Panc1 (cell line): Measurements from ENCODE around the gene PRKAG2. TPM values are rescaled to one million over a fixed set of nuclear protein-coding genes. Genes with fewer than 3 reads are reported as not detected.

Experiments used
- ATAC-seq: fragments of 200-7000 bp; cut with Tn5 transposase; 2 replicates; pipeline ENCODE4 v1.9.1; 2020; ENCODE audit warnings: mild to moderate bottlenecking, moderate library complexity
- BruUV-seq: library from RNA; stranded (reverse); fragments of 400-500 nt; replicated peaks from 2 replicates; lab custom pipeline; 2021; lab: Mats Ljungman, UMichigan
- CTCF ChIA-PET: fragments of 300-600 bp; sonication (Branson Sonifier 250); formaldehyde crosslinking; loops from one replicate; lab custom pipeline; 2022; ENCODE audit warnings: antibody characterized with exemption; lab: Charles Lee
- POLR2A ChIA-PET: fragments of 300-600 bp; sonication (Branson Sonifier 250); formaldehyde crosslinking; loops from one replicate; lab custom pipeline; 2022; ENCODE audit warnings: antibody characterized with exemption; lab: Charles Lee
- DNase-seq: peaks from one replicate; pipeline ENCODE4 v3.0.0-alpha.2; 2010; ENCODE audit warnings: low read depth, low spot score
- H3K27ac ChIP-seq: 2 replicates; pipeline ENCODE4 v1.5.1; 2011; ENCODE audit warnings: mild to moderate bottlenecking, low read length, inconsistent platforms
- H3K27me3 ChIP-seq: fragments of 200-500 bp; sonication (Bioruptor generic); 2 replicates; pipeline ENCODE4 v1.6.0; 2014; ENCODE audit warnings: low read length, inconsistent platforms; ENCODE audit not compliant: control insufficient read depth, insufficient read depth
- H3K36me3 ChIP-seq: fragments of 200-500 bp; sonication (Bioruptor generic); 2 replicates; pipeline ENCODE4 v1.5.1; 2014; ENCODE audit warnings: inconsistent platforms, mild to moderate bottlenecking, low read length, moderate library complexity; ENCODE audit not compliant: control insufficient read depth, insufficient read depth
- H3K4me1 ChIP-seq: 2 replicates; pipeline ENCODE4 v1.5.1; 2011; ENCODE audit warnings: inconsistent platforms, mild to moderate bottlenecking, low read length, moderate library complexity; ENCODE audit not compliant: control insufficient read depth, insufficient read depth
- H3K4me3 ChIP-seq, 2 experiments: 2 replicates each; pipeline ENCODE4 v1.5.1; 2011 to 2012; ENCODE audit warnings: low read depth in 2 of 2, low read length in 2 of 2, mild to moderate bottlenecking in 2 of 2, inconsistent platforms in 1 of 2, moderate library complexity in 1 of 2
- H3K9me3 ChIP-seq: fragments of 200-500 bp; sonication (Bioruptor generic); 2 replicates; pipeline ENCODE4 v1.5.1; 2014; ENCODE audit warnings: low read depth, mild to moderate bottlenecking, inconsistent platforms, low read length, moderate library complexity; ENCODE audit not compliant: control insufficient read depth, insufficient read depth
- POLR2AphosphoS5 ChIP-seq: IDR thresholded peaks from 2 replicates; pipeline ENCODE4 v1.6.1; 2012; ENCODE audit warnings: mild to moderate bottlenecking, low read depth, low read length, moderate library complexity
- REST ChIP-seq, 2 experiments: IDR thresholded peaks; 2 replicates each; pipeline ENCODE4 v1.6.1; 2011 to 2012; ENCODE audit warnings: low read depth in 2 of 2, control low read depth in 1 of 2, low read length in 1 of 2, mild to moderate bottlenecking in 1 of 2, moderate library complexity in 1 of 2; ENCODE audit not compliant: insufficient read depth in 1 of 2
- SIN3A ChIP-seq: IDR thresholded peaks from 2 replicates; pipeline ENCODE4 v1.6.1; 2012; ENCODE audit warnings: low read depth, mild to moderate bottlenecking, low read length, moderate library complexity, borderline replicate concordance; ENCODE audit not compliant: insufficient read depth
- TCF7L2 ChIP-seq: IDR thresholded peaks from 2 replicates; pipeline ENCODE4 v1.6.1; 2011; ENCODE audit warnings: mild to moderate bottlenecking, low read depth, low read length, inconsistent platforms
- in situ Hi-C: cut with HindIII; loops from 2 replicates; pipeline ENCODE4 v1.10.0; 2016; ENCODE audit warnings: low sequenced_read_pairs, low pct_unique_long_range_greater_than_20kb
- intact Hi-C: fragments of 100-400 bp; cut with micrococcal nuclease; formaldehyde crosslinking; loops from one replicate; pipeline ENCODE4 v1.10.0; 2022; ENCODE audit not compliant: unreplicated experiment
- total RNA-seq: library from RNA; stranded (reverse); gene quantifications from one replicate; pipeline ENCODE4 v1.2.1, GENCODE V29; 2021; ENCODE audit not compliant: unreplicated experiment
- TF ChIP-seq, protein P1 (sequence below): fragments of 450-650 bp; IDR thresholded peaks from 2 replicates; pipeline ENCODE4 v1.5.1; 2017; ENCODE audit warnings: mild to moderate bottlenecking

The PRKAG2 gene
- total RNA-seq, 1 experiment from 2014 or later = 71.6 TPM

- no TSS peak for BruUV-seq
- H3K27me3 ChIP-seq = 0 out of 2 replicates have a peak, but pooled peaks cover 2% of the 10 kb centered on the region
- DNase-seq (no peak), ATAC-seq (no peak)
- no peaks in the 10 kb centered on the region for H3K9me3 ChIP-seq
- no peak overlapping the region for H3K27ac ChIP-seq
- intact Hi-C loops (no loop called here), in situ Hi-C loops (no loop called here)
- ChIA-PET CTCF (no interaction called here), POLR2A (interaction anchor here (0.6 kb wide), 1 partner anchor 663 kb away, joined by 3 read pairs; no protein-coding TSS in a partner anchor)
- no peaks in the 10 kb centered on the region for H3K4me1 ChIP-seq
- no peak for TF ChIP-seq SIN3A
- no peak for TF ChIP-seq REST (IDR thresholded peaks at IDR 0.05; ENCODE audit: insufficient read depth in 1 of 2, low read depth in 2 of 2, low read length in 1 of 2)
- no peak for TF ChIP-seq TCF7L2
- no peak for TF ChIP-seq POLR2AphosphoS5
- TF ChIP-seq, protein P1, sequence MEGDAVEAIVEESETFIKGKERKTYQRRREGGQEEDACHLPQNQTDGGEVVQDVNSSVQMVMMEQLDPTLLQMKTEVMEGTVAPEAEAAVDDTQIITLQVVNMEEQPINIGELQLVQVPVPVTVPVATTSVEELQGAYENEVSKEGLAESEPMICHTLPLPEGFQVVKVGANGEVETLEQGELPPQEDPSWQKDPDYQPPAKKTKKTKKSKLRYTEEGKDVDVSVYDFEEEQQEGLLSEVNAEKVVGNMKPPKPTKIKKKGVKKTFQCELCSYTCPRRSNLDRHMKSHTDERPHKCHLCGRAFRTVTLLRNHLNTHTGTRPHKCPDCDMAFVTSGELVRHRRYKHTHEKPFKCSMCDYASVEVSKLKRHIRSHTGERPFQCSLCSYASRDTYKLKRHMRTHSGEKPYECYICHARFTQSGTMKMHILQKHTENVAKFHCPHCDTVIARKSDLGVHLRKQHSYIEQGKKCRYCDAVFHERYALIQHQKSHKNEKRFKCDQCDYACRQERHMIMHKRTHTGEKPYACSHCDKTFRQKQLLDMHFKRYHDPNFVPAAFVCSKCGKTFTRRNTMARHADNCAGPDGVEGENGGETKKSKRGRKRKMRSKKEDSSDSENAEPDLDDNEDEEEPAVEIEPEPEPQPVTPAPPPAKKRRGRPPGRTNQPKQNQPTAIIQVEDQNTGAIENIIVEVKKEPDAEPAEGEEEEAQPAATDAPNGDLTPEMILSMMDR = no peak
- H3K36me3 ChIP-seq = no peaks in the 10 kb centered on the region
- H3K4me3 ChIP-seq = no peak overlapping the region
Measured at GRCh38 chr7:151777495-151777880, 99.4 kb downstream of the PRKAG2 start.

GRCh38 chr7:151776876-151777494, 99.9 kb downstream of the PRKAG2 start:
- Histone ChIP-seq H3K4me1 (no peaks in the 10 kb centered on the region), H3K9me3 (no peaks in the 10 kb centered on the region), H3K27me3 (0 out of 2 replicates have a peak, but pooled peaks cover 2% of the 10 kb centered on the region), H3K4me3 (no peak overlapping the region), H3K36me3 (no peaks in the 10 kb centered on the region), H3K27ac (no peak overlapping the region)
- CTCF ChIA-PET = no interaction called here
- intact Hi-C loops (no loop called here), in situ Hi-C loops (no loop called here)
- DNase-seq (no peak), ATAC-seq (no peak; the same call in 1 of the 2 replicates)
- POLR2A ChIA-PET = interaction anchor here (0.5 to 0.6 kb wide), 2 partner anchors 175 to 662 kb away, joined by 3 read pairs; no protein-coding TSS in a partner anchor
- TF ChIP-seq TCF7L2 = no peak
- no peak for TF ChIP-seq SIN3A
- no peak for TF ChIP-seq REST (IDR thresholded peaks at IDR 0.05; ENCODE audit: insufficient read depth in 1 of 2, low read depth in 2 of 2, low read length in 1 of 2)
- TF ChIP-seq, protein P1 = no peak
- TF ChIP-seq POLR2AphosphoS5 = no peak
- BruUV-seq = no TSS peak
